ENCODE data around the gene CFAP299.

The CFAP299 gene

GRCh38 chr4:80462621-80463091 is 127.1 kb downstream of the CFAP299 start:
- TF ChIP-seq, protein P1, sequence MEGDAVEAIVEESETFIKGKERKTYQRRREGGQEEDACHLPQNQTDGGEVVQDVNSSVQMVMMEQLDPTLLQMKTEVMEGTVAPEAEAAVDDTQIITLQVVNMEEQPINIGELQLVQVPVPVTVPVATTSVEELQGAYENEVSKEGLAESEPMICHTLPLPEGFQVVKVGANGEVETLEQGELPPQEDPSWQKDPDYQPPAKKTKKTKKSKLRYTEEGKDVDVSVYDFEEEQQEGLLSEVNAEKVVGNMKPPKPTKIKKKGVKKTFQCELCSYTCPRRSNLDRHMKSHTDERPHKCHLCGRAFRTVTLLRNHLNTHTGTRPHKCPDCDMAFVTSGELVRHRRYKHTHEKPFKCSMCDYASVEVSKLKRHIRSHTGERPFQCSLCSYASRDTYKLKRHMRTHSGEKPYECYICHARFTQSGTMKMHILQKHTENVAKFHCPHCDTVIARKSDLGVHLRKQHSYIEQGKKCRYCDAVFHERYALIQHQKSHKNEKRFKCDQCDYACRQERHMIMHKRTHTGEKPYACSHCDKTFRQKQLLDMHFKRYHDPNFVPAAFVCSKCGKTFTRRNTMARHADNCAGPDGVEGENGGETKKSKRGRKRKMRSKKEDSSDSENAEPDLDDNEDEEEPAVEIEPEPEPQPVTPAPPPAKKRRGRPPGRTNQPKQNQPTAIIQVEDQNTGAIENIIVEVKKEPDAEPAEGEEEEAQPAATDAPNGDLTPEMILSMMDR (conservative IDR thresholded peaks at IDR 0.05; ENCODE audit: control insufficient read depth, insufficient read depth, low read depth, low read length), result no peak
- H3K4me3 ChIP-seq (ENCODE audit: control insufficient read depth, low read depth, low read length), result no peak overlapping the region
- DNase-seq (ENCODE audit: low read depth), result peak; percentile 59

- DNase-seq (ENCODE audit: low read depth), result no peak
- TF ChIP-seq, protein P1 (conservative IDR thresholded peaks at IDR 0.05; ENCODE audit: control insufficient read depth, insufficient read depth, low read depth, low read length), result no peak
- H3K4me3 ChIP-seq (ENCODE audit: control insufficient read depth, low read depth, low read length), result no peak overlapping the region
These were observed 128.0 kb downstream of the CFAP299 start for GRCh38 chr4:80463509-80463908.

GRCh38 chr4:80465238-80465637 is 129.7 kb downstream of the CFAP299 start:
- H3K4me3 ChIP-seq (ENCODE audit: control insufficient read depth, low read depth, low read length), result no peak overlapping the region
- TF ChIP-seq, protein P1 (conservative IDR thresholded peaks at IDR 0.05; ENCODE audit: control insufficient read depth, insufficient read depth, low read depth, low read length), result no peak
- DNase-seq (ENCODE audit: low read depth), result no peak

DNA sequence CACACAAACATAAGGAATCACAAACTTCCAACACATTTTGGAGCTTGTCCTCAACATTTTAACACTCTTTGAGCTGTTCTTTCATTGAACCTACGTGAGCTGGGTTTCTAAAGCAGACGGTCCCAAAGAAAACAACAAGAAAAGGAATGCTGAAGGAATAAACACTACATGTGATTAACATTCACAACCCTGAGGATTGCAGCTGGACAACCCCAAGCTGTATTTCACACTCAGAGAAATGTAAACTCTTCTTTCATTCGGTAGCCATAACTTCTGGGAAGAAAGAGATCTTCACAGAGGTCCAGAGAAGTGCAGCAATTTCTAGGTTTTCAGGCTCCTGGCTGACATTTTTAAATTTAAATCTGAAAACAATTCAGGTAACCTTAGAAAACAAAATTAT is 130.2 kb downstream of the CFAP299 start:
- TF ChIP-seq, protein P1 (conservative IDR thresholded peaks at IDR 0.05; ENCODE audit: control insufficient read depth, insufficient read depth, low read depth, low read length), result no peak
- no peak overlapping the region for H3K4me3 ChIP-seq (ENCODE audit: control insufficient read depth, low read depth, low read length)
- no peak for DNase-seq (ENCODE audit: low read depth)

DNA sequence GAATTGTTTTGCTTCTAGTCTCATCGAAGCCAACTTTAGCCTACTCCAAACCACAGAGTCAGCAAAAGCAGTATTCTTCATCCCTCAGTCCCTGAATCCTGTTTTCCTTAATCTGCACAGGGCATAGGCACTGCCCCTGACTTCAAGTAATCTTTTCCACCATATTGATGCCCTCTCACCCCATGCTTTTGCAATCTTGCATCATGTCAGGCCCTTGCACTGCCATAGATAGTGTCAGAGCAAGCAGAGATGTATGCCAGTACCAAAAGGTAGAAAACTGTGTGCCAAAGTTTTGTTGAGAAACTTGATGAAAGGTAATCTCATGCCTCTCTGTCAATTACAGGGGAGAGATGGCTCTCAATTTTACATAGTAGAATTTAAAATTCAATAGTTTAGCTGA is 131.1 kb downstream of the CFAP299 start:
- DNase-seq (ENCODE audit: low read depth), result no peak
- TF ChIP-seq, protein P1 (conservative IDR thresholded peaks at IDR 0.05; ENCODE audit: control insufficient read depth, insufficient read depth, low read depth, low read length), result no peak
- no peak overlapping the region for H3K4me3 ChIP-seq (ENCODE audit: control insufficient read depth, low read depth, low read length)

DNA sequence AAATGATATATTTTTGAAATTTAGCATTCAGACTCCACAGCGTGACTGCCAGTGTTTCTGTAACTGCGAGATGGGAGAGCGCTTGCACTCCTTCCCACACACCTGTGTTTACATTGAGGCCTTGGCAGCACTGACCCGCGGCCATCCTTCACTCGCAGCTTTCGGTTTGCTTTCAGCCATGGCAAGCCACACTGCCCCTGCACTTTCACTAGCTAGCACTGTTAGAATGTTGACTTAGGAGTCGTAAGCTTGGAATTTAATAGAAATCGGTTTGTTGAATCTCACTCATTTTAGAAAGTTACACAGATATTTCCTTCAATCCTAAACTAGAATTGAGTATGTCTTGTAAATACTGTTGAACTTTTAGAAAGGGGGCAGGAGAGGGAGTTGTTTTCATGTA is 136.2 kb downstream of the CFAP299 start:
- no peak for DNase-seq (ENCODE audit: low read depth)
- TF ChIP-seq, protein P1 (conservative IDR thresholded peaks at IDR 0.05; ENCODE audit: control insufficient read depth, insufficient read depth, low read depth, low read length), result no peak
- no peak overlapping the region for H3K4me3 ChIP-seq (ENCODE audit: control insufficient read depth, low read depth, low read length)

GRCh38 chr4:80475236-80475635 is 139.7 kb downstream of the CFAP299 start:
- no peak for DNase-seq (ENCODE audit: low read depth)
- no peak overlapping the region for H3K4me3 ChIP-seq (ENCODE audit: control insufficient read depth, low read depth, low read length)
- TF ChIP-seq, protein P1 (conservative IDR thresholded peaks at IDR 0.05; ENCODE audit: control insufficient read depth, insufficient read depth, low read depth, low read length), result no peak

Measured in fibroblast of mammary gland (primary cell).